ENCODE data around the gene ACTR3C. TPM values are rescaled to one million over a fixed set of nuclear protein-coding genes. Genes with fewer than 3 reads are reported as not detected.
"Not testable (repeated sequence)": the region's sequence is repeated elsewhere in the genome, so short reads cannot be mapped to it uniquely, and the experiment has no call there.

Gene ACTR3C
- total RNA-seq, 1 experiment from 2014 or later: 2.2 TPM

GRCh38 chr7:150288816-150289215, 34.5 kb downstream of the ACTR3C start:
- H3K4me1 ChIP-seq (ENCODE audit: insufficient read depth, low read length); H2BK20ac ChIP-seq (ENCODE audit: low read depth, low read length, poor library complexity, severe bottlenecking); H2BK12ac ChIP-seq (ENCODE audit: insufficient read length, low read depth, low read length); H3K23me2 ChIP-seq (ENCODE audit: insufficient read length, low read depth, low read length, poor library complexity, severe bottlenecking); H4K5ac ChIP-seq (ENCODE audit: insufficient read length, low read depth, low read length); H2BK120ac ChIP-seq (ENCODE audit: low read depth, low read length, poor library complexity, severe bottlenecking); H4K20me1 ChIP-seq (ENCODE audit: control insufficient read depth, insufficient read depth, insufficient read length); H3K23ac ChIP-seq (ENCODE audit: insufficient read length, low read depth, low read length); H2AK5ac ChIP-seq (ENCODE audit: insufficient read length, low read length); H4K8ac ChIP-seq (replicated peaks; ENCODE audit: insufficient read length, low read depth, low read length); H4K91ac ChIP-seq (ENCODE audit: insufficient read length, low read depth, low read length); H2BK5ac ChIP-seq (ENCODE audit: insufficient read length, low read length); H2BK15ac ChIP-seq (ENCODE audit: low read depth, low read length); H2AFZ ChIP-seq (ENCODE audit: low read length); H3T11ph ChIP-seq (ENCODE audit: low read length); H3K14ac ChIP-seq (ENCODE audit: insufficient read depth, low read length); H3K56ac ChIP-seq (ENCODE audit: insufficient read length, low read depth, low read length); H3K27ac Mint-ChIP-seq; H3K18ac ChIP-seq (ENCODE audit: insufficient read length, low read depth, low read length); H3K27ac ChIP-seq (ENCODE audit: insufficient read length, low read depth, low read length); H3K9me3 ChIP-seq (ENCODE audit: control insufficient read depth, low read depth, low read length); H3K36me3 Mint-ChIP-seq (ENCODE audit: insufficient read depth in 1 of 3, low read depth in 3 of 3); H3K9me3 Mint-ChIP-seq; H3K79me1 ChIP-seq (ENCODE audit: insufficient read depth, low read depth, low read length, poor library complexity, severe bottlenecking); H3K9ac ChIP-seq (ENCODE audit: extremely low read depth, insufficient read length, low read length); DNase-seq; H3K27me3 ChIP-seq (ENCODE audit: insufficient read depth, low read length); H3K4me3 Mint-ChIP-seq; H3K4me2 ChIP-seq (ENCODE audit: insufficient read depth, insufficient read length, low read length); H3K79me2 ChIP-seq (ENCODE audit: insufficient read depth, low read length); H3K4ac ChIP-seq (ENCODE audit: low read depth, low read length): not testable (repeated sequence)
- WGBS (ENCODE audit: extremely low coverage, insufficient read length, low lambda C conversion rate): no CpG with 5 or more reads among the region's 6 CpGs
- Mint-ChIP-seq H3K27me3 (ENCODE audit: low read depth) (peaks cover 12% of the 10 kb centered on the region), H3K4me1 (peaks cover 8 to 13% of the 10 kb centered on the region in 2 experiments)

- not testable (repeated sequence) for H3K9ac ChIP-seq (ENCODE audit: extremely low read depth, insufficient read length, low read length); H3K27me3 ChIP-seq (ENCODE audit: insufficient read depth, low read length); H2BK12ac ChIP-seq (ENCODE audit: insufficient read length, low read depth, low read length); DNase-seq; H4K5ac ChIP-seq (ENCODE audit: insufficient read length, low read depth, low read length); H3K9me3 ChIP-seq (ENCODE audit: control insufficient read depth, low read depth, low read length); H3K23me2 ChIP-seq (ENCODE audit: insufficient read length, low read depth, low read length, poor library complexity, severe bottlenecking); H3K23ac ChIP-seq (ENCODE audit: insufficient read length, low read depth, low read length); H3K14ac ChIP-seq (ENCODE audit: insufficient read depth, low read length); H3K79me1 ChIP-seq (ENCODE audit: insufficient read depth, low read depth, low read length, poor library complexity, severe bottlenecking); H2AK5ac ChIP-seq (ENCODE audit: insufficient read length, low read length); H2BK120ac ChIP-seq (ENCODE audit: low read depth, low read length, poor library complexity, severe bottlenecking); H3K36me3 Mint-ChIP-seq (ENCODE audit: insufficient read depth in 1 of 3, low read depth in 3 of 3); H3K4ac ChIP-seq (ENCODE audit: low read depth, low read length); H2BK15ac ChIP-seq (ENCODE audit: low read depth, low read length); H3K9me3 Mint-ChIP-seq; H2AFZ ChIP-seq (ENCODE audit: low read length); H3K18ac ChIP-seq (ENCODE audit: insufficient read length, low read depth, low read length); H3T11ph ChIP-seq (ENCODE audit: low read length); H4K20me1 ChIP-seq (ENCODE audit: control insufficient read depth, insufficient read depth, insufficient read length); H2BK20ac ChIP-seq (ENCODE audit: low read depth, low read length, poor library complexity, severe bottlenecking); H3K27ac Mint-ChIP-seq; H2BK5ac ChIP-seq (ENCODE audit: insufficient read length, low read length); H4K8ac ChIP-seq (replicated peaks; ENCODE audit: insufficient read length, low read depth, low read length); H3K4me2 ChIP-seq (ENCODE audit: insufficient read depth, insufficient read length, low read length); H3K4me3 Mint-ChIP-seq; H3K56ac ChIP-seq (ENCODE audit: insufficient read length, low read depth, low read length); H4K91ac ChIP-seq (ENCODE audit: insufficient read length, low read depth, low read length); H3K27ac ChIP-seq (ENCODE audit: insufficient read length, low read depth, low read length); H3K4me1 ChIP-seq (ENCODE audit: insufficient read depth, low read length); H3K79me2 ChIP-seq (ENCODE audit: insufficient read depth, low read length)
- H3K27me3 Mint-ChIP-seq (ENCODE audit: low read depth): peaks cover 12% of the 10 kb centered on the region
- no CpG with 5 or more reads among the region's 7 CpGs for WGBS (ENCODE audit: extremely low coverage, insufficient read length, low lambda C conversion rate)
- peaks cover 8 to 13% of the 10 kb centered on the region in 2 experiments for H3K4me1 Mint-ChIP-seq
These were observed 35.5 kb downstream of the ACTR3C start for GRCh38 chr7:150287815-150288214.

Data from H9 (cell line).